Activated CD8-positive, alpha-beta memory T cell treated with anti-CD3 and anti-CD28 coated beads for 4 hours (primary cell): ENCODE measurements around the gene DDX46.
"Not testable (repeated sequence)": the region's sequence is repeated elsewhere in the genome, so short reads cannot be mapped to it uniquely, and the experiment has no call there.

ENCODE experiments used
- DNase-seq, 2 donors: peaks; one replicate each; pipeline ENCODE4 v3.0.0-alpha.2; 2020; ENCODE audit warnings: low read depth in 2 of 2

Gene DDX46

DNA sequence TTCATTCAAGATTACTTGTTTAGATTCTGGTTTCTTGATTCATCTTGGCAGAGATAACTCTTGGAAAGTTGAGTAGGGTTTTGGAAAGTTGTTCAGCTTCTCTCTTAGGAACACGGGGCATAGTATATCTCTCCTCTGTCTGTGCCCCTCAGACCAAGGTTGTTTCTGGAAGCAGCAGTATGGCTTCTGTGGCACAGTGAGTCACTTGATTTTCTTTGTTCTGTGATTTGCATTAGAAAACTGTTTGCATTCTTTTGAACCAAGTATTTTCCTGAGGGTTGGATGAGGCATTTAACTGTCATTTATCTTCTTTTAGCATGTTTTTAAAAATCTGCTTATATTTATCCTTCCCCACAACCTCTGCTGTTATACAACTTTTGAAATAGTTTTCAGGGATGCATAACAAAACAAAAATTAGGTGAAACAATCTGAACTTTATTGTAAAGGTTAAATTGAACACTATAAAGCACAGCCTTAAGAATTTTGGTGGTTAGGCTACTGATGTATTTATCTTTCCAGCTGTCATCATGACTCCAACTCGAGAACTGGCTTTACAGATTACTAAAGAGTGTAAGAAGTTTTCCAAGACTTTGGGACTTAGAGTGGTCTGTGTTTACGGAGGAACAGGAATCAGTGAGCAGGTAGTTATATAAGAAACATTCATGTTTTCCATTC, 26.5 kb downstream of the DDX46 start:
- no peak for DNase-seq

DNA sequence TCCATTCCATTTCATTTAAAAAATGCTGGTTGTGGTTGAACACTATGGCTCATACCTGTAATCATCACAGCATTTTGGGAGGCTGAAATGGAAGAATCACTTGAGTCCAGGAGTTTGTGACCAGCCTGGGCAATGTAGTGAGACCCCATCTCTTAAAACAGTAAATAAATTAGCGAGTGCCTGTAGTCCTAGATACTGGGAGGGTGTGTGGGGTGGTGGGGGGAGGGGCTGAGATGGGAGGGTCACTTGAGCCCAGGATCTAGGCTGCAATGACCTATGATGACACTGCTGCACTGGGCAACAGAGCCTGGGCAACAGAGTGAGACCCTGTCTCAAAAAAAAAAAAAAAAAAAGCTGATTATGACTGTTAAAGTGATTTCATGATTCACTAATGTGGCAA, 29.1 kb downstream of the DDX46 start:
- DNase-seq = no peak

DNA sequence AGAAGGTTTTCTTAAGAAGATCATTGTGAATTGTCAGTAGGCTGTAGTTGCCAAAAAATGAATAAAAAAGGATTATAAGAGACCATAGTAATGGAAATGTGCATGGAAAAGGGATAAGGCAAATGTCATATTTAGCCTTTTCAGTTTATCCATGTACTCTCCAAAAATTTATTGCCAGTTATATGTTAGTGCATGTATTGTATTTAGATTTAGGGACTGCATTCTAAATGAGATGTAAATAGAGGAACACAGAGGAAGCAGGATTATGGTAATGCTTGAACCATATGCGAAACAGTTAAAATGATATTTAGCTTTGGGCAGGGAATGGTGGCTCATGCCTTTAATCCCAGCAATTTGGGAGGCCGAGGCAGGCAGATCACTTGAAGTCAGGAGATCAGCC, 33.0 kb downstream of the DDX46 start:
- DNase-seq = no peak

DNA sequence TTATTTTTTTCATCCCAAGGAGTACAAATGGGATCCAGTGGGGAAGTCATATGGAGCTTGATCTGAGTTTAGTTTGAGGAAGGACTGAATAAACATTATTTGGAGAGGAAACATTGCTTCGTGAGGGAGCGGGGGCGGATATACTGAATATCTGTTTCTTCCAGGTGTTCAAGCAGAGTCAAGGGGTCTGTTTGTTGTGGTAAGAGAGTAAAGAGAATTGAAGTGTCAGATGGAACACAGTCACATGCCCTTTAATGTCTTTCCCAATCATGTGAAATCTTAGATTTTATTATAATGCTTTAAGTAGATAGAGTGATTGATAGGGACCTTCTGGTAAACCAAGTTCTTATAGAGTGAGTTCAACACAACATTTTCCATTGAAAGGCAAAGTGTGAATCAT, 33.7 kb downstream of the DDX46 start:
- no peak for DNase-seq

DNA sequence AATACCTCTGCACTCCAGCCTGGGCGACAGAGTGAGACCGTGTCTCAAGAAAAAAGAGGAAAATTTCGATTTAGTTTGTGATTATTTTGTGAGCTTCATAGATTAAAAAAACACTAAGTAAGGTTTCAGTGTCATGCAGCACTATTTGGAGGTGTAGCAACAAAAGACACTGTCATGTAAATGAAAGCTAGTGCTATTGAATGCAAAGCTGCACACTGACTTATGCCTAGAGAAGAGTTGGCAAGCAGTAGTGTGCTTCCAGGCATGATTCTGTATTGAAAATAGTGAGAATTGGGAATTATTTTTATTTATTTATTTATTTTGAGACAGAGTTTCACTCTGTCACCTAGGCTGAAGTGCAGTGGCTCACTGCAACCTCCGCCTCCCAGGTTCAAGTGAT, 34.5 kb downstream of the DDX46 start:
- no peak for DNase-seq

DNA sequence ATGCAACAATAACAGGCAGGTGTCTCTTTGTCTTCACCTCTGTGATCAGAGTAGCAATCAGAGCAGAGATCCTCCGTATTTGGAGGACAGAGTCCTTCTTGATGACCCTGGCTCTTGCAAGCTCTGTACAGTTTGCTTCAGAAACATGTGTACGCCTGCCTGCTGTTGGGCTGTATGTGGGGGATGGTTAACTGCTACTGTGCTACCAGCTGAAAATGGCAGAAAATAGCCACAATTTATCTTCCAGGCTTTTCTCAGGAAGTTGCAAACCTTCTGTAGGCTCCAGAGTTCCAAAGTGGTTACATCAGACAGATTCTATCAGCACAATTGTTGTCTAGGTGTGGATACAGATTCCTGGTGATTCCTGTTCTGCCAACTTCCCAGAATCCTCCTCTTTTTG, 35.5 kb downstream of the DDX46 start:
- no peak for DNase-seq

DNA sequence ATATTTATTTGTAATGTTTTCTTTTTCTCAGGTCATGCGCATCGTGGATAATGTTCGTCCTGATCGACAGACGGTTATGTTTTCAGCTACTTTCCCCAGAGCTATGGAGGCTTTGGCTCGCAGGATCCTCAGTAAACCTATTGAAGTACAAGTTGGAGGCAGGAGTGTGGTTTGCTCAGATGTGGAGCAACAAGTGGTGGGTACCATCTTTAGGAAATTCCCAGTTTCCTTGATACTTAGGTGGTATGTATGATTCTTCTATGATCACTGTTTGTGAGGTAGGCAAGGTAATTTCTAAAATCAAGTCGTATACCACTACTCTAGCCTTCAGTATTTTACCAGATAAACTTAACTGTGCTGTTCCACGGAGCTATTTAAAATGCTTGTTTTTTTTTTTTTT, 36.2 kb downstream of the DDX46 start:
- no peak for DNase-seq

DNA sequence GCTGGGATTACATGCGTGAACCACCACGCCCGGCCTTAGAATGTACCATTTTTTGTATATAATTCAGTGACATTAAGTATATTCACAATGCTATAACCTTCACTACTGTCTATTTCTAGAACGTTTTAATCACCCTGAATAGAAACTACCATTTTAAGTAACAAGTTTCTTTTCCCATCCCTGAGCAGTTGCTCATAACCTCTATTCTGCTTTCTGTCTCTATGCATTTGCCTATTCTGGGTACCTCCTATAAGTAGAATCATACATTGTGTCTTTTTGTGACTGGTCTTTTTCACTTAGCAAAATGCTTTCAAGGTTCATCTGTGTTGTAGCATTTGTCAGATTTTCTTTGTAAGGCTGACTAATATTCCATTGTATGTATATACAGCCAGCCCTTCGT, 39.9 kb downstream of the DDX46 start:
- no peak for DNase-seq

DNA sequence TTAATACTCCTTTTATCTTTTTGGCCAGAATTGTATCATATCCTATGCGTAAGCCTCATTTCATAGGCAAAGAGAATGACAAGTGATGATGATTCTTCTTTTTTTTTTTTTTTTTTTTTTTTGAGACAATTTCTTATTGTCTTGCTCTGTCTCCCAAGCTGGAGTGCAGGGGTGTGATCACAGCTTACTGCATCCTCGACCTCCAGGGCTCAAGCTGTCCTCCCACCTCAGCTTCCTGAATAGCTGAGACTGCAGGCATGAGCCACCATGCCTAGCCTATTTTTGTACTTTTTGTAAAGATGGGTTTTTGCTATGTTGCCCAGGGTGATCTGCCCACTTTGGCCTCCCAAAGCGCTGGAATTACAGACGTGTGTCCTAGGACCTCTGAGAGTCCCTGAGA, 45.2 kb downstream of the DDX46 start:
- no peak for DNase-seq

DNA sequence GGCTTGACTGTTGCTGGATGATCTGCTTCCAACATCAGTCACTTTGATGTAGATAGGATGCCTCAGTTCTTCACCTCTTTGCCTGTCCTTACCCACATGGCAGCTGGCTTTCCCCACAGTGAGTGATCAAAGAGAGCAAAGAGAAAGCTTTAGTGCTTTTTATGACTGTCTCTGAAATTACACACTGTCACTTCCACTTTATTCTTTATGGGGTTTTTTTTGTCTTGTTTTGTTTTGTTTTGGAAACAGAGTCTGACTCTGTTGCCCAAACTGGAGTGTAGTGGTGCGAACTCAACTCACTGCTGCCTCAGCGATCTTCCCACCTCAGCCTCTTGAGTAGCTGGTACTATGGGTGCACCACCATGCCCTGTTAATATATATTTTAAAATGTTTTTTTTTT, 54.8 kb downstream of the DDX46 start:
- DNase-seq = no peak

DNA sequence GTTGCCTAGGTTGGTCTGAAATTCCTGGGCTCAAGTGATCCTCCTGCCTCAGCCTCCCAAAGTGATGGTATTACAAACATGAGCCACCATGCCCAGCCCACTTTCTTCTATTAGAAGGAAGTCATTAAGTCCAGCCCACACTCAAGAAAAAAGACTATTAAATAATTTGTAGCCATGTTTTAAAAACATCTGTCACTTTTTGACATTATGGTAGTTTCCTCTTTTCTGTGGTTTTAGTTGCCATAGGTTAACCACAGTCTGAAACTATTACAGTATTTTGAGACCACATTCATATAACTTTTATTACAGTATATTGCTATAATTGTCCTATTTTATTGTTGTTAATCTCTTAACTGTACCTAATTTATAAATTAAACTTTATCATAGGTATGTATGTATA, 55.2 kb downstream of the DDX46 start:
- no peak for DNase-seq

DNA sequence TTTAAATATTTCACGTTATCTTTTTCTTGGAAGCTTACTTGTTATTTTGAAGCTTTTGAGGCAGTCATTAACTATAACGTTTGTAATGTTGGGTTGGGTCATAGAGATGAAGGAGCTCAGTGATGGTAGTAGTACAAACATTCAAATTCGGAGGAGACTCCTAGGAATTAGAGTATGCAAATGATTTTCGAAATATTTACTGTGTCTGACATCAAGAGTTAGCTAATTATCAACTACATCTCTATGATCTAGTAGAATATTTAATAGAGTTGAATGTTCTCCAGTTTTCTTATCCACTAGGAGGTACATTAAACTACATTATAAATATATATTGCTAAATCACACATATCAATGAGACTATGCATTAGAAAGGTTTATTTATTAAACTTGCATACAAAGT, 58.4 kb downstream of the DDX46 start:
- DNase-seq = no peak

DNA sequence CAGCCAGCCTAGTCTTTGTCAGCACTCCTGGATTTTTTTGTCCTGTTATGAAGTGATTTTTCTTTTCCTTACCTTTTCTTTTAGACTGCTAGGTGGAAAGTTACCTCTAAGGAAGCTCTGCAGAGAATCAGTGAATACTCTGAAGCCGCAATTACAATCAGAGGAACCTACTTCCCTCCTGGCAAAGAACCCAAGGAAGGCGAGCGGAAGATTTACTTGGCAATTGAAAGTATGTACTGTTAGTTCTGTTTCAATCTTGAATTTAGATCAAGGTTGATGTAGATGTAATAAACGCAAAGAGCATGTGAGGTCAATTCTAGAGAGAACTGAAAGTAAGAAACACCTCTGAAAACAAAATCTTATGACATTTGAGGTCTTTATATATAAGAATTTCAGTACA, 60.2 kb downstream of the DDX46 start:
- DNase-seq = no peak

DNA sequence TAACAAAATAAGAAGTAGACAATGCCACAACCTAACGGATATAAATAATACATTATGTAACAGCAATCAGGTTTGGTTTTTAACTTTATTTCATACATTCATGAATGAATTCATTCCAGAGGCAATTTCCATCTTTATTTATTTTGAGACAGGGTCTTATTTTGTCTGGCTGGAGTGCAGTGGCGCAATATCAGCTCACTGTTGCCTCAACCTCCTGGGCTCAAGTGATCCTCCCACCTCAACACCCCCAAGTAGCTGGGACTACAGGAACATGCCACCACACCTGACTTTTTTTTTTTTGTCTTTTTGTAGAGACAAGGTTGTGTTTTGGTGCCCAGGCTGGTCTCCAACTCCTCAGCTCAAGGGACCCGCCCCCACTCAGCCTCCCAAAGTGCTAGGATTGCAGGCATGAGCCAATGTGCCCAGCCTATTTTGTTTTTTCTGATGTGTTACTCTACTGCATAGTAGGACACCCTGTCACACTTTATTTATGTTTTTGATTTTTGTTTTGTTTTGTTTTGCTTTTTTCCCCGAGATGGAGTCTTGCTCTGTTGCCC, 60.9 kb downstream of the DDX46 start:
- DNase-seq = no peak

DNA sequence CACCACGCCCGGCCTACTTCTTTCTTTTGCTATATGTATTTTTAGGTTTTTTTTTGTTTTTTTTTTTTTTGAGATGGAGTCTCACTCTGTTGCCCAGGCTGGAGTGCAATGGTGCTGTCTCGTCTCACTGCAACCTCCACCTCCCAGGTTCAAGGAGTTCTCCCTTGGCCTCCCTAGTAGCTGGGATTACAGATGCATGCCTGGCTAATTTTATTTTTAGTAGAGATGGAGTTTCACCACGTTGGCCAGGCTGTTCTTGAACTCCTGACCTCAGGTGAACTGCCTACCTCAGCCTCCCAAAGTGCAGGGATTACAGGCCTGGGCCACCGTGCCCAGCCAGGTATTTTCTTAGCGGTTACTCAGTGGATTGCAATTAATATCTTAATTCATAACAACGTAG, 63.3 kb downstream of the DDX46 start:
- no peak for DNase-seq

DNA sequence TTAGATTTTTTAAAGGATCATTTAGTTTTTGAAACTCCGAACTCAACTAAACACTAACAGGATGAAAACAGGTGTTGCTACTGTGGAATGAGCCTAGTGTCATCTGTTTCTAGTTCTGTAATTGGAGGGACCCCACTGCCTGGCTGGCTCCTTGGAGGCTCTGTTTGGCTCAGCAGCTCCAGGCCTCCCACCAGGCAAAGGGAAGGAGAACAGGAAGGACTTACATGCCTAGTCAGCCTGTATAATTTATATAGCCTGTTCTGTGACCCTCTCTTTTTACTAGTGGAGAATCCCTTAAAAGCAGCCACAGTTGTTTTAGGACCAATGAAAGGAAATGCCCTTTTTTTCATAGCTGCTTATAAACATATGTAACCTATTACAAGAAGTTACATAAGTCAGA, 66.1 kb downstream of the DDX46 start:
- DNase-seq = no peak

DNA sequence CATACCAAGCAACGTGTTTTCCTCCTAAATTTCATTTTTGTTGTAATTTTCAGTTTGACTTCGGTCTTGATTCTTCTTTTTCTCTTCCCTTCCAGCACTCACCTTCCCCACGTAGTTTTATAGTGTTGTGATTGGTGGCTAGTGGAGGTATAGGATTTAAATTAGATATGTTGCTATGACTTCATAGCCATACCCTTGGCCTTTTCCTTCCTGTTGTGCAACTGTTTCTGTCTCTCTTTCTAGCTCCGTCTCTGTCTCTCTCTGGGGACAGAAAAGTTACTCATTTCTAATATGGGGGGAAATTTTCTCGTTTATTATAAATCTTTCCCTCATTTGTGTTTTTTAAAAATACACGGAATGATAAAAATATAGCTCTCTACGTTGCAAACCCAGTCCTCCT, 66.6 kb downstream of the DDX46 start:
- no peak for DNase-seq

DNA sequence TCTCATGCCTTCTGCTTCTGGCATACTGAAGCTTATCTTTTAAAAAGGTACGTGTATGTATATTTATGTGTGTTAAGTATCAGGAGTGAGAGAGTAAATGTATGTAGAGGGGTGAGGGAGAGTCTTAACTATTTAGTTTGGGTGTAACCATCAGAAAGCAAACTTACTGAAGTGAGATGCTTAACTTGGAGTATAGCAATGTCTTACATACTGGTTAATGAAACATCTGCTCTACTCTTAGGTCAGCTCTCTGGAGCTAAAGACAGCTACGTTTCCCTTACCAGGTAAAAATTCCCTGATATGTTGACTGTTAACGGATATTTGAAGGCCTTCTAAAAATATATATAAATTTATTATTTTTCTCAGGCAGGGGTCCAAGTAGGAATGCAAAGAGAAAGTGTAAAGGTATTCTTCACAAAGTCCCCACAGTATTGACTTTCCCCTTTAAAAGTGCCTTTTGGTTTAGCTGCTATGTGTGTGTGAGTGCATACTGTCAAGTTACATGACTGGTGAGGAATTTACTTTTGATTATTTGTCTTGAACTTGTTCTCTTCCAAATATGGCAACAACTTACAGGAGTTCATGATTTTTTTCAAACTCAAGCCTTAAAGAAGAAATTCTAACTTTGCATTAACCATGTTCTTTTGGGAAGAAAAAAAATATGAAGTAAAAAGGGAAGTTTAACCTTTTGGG, 74.9 kb downstream of the DDX46 start:
- no peak for DNase-seq

DNA sequence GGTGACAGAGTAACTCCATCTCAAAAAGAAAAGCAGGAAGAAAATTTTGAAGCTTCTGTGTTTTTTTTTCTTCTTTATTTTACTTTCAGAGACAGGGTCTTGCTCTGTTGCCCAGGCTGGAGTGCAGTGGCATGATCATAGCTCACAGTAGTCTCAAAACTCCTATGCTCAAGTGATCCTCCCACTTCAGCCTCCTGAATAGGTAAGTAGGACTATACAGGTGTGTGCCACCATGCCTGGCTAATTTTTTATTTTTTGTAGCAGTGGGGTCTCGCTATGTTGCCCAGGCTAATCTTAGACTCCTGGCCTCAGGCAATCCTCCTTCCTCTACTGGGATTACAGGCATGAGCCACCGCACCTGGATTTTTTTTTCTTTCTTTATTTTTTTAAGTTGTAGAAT, 77.0 kb downstream of the DDX46 start:
- DNase-seq = no peak

DNA sequence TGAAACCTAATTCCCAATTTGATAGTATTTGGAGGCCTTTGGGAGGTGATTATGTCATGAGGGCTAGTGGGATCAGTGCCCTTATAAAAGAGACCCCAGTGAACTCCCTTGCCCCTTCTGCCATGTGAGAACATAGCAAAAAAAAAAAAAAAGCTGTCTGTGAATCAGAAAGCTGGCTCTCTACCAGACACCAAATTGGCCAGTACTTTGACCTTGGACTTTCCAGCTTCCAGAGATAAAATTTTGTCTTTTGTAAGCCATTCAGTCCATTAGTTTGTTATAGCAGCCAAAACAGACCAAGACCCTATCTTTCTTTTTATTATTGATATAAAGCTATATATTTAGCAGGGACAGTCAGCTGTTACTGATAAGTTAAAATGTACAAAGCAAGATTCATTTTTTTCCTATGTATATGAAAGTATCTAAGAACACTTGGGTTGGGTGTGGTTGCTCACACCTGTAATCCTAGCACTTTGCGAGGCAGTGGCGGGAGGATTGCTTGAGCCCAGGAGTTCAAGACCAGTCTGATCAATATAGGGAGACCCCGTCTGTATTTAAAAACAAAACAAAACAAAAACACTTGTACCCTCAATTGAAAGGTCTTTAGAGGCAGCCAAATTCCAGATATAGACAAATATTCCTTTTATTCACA, 79.1 kb downstream of the DDX46 start:
- no peak for DNase-seq

DNA sequence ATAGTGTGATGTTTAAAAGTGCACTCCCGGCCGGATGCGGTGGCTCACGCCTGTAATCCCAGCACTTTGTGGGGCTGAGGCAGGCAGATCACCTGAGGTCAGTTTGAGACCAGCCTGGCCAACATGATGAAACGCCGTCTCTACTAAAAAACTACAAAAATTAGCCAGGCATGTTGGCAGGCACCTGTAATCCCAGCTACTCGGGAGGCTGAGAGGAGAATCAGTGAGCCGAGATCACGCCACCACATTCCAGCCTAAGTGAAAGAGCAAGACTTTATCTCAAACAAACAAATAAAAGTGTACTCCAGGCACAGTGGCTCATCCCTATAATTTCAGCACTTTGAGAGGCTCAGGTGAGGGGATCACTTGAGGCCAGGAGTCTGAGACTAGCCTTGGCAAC, 79.8 kb downstream of the DDX46 start:
- DNase-seq = not testable (repeated sequence)

DNA sequence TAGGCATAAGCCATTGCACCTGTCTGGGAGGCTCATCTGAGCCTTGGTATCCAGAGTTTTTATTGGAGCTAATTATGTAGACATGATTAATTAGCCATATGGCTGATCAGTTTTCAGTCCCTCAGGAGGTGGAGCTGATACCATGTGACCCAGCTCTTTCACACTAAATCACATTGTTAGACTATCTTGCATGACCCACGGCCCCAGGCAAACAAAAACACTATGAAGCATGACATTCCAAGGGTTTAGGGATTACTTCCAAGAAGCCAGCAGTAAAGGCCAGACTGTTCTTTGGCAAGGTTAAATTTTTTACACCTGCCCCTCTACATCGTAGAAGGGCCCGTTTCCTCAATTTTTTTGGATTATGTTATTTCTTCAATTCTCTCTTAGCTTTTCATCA, 82.2 kb downstream of the DDX46 start:
- DNase-seq = no peak

DNA sequence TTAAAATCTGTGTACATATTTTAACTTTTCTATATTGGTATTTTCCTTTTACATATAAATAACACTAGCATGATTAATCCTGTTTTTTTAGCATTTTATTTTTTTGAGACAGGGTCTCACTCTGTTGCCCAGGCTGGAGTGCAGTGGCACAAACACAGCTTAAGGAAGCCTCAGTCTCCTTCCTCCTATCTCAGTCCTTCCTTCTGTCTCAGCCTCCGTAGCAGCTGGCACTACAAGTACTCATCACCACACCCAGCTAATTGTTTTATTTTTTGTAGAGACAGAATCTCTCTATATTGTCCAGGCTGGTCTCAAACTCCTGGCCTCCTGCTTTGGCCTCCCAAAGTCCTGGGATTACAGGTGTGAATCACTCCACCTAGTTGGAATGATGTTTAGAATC, 85.7 kb downstream of the DDX46 start:
- DNase-seq = no peak
